ENCODE measurements around the gene MATN1. TPM values are rescaled to one million over a fixed set of nuclear protein-coding genes. Genes with fewer than 3 reads are reported as not detected.

MATN1 gene
- total RNA-seq, 2 experiments from 2014 or later: 0.28 to 0.42 TPM

- peaks cover 33% of the 10 kb centered on the region for H3K36me3 ChIP-seq (ENCODE audit: insufficient read depth, low read length)
- ChIA-PET CTCF (ENCODE audit: unreplicated experiment) (no interaction called here), POLR2A (no interaction called here)
- H3K4me1 ChIP-seq (ENCODE audit: insufficient read depth, low read length, poor library complexity, severe bottlenecking): peaks cover 39% of the 10 kb centered on the region
- BruUV-seq (replicated peaks): no TSS peak
- H4K20me1 ChIP-seq (ENCODE audit: insufficient read depth, low read length): peaks cover 4% of the 10 kb centered on the region; the same call in 1 of the 2 replicates
- H3K9me2 ChIP-seq (ENCODE audit: insufficient read depth, low read length): no peaks in the 10 kb centered on the region
- intact Hi-C loops (cut with micrococcal nuclease; ENCODE audit: unreplicated experiment): no loop called here
- no peak for DNase-seq (ENCODE audit: low spot score)
- TF ChIP-seq EZH2phosphoT487 (IDR thresholded peaks at IDR 0.05; ENCODE audit: borderline replicate concordance, low read depth, low read length) (no peak), CTCF (conservative IDR thresholded peaks at IDR 0.05; ENCODE audit: low read length) (0 out of 2 replicates have a peak, but pooled peaks have one; percentile 20)
- H3K4me2 ChIP-seq (ENCODE audit: low read length): no peak overlapping the region
- H2AFZ ChIP-seq (ENCODE audit: low read length): no peak overlapping the region
- H3K4me3 ChIP-seq (ENCODE audit: low read depth, low read length, poor library complexity, severe bottlenecking): no peak overlapping the region
- no peaks in the 10 kb centered on the region for H3K79me2 ChIP-seq (ENCODE audit: insufficient read depth, low read depth, low read length)
- H3K27ac ChIP-seq (ENCODE audit: low read depth, low read length, poor library complexity, severe bottlenecking): no peak overlapping the region
- no peaks in the 10 kb centered on the region for H3K9me3 ChIP-seq (ENCODE audit: low read length)
These were observed 14.8 kb upstream of the MATN1 start for GRCh38 chr1:30738040-30738714.

GRCh38 chr1:30737357-30738039 is 14.1 kb upstream of the MATN1 start:
- Histone ChIP-seq H3K36me3 (ENCODE audit: insufficient read depth, low read length) (peaks cover 33% of the 10 kb centered on the region), H4K20me1 (ENCODE audit: insufficient read depth, low read length) (no peaks in the 10 kb centered on the region), H3K9me2 (ENCODE audit: insufficient read depth, low read length) (no peaks in the 10 kb centered on the region), H3K4me3 (ENCODE audit: low read depth, low read length, poor library complexity, severe bottlenecking) (no peak overlapping the region), H3K4me1 (ENCODE audit: insufficient read depth, low read length, poor library complexity, severe bottlenecking) (peaks cover 35% of the 10 kb centered on the region), H3K4me2 (ENCODE audit: low read length) (no peak overlapping the region), H3K27ac (ENCODE audit: low read depth, low read length, poor library complexity, severe bottlenecking) (no peak overlapping the region), H2AFZ (ENCODE audit: low read length) (no peak overlapping the region), H3K79me2 (ENCODE audit: insufficient read depth, low read depth, low read length) (no peaks in the 10 kb centered on the region), H3K9me3 (ENCODE audit: low read length) (no peaks in the 10 kb centered on the region)
- TF ChIP-seq CTCF (conservative IDR thresholded peaks at IDR 0.05; ENCODE audit: low read length): no peak
- TF ChIP-seq EZH2phosphoT487 (IDR thresholded peaks at IDR 0.05; ENCODE audit: borderline replicate concordance, low read depth, low read length): no peak
- CTCF ChIA-PET (ENCODE audit: unreplicated experiment): no interaction called here
- intact Hi-C loops (cut with micrococcal nuclease; ENCODE audit: unreplicated experiment): no loop called here
- POLR2A ChIA-PET: interaction anchor here (0.7 kb wide), 1 partner anchor 11 kb away, joined by 3 read pairs; no protein-coding TSS in a partner anchor
- DNase-seq (ENCODE audit: low spot score): no peak
- BruUV-seq (replicated peaks): no TSS peak

Measured in OCI-LY7 (cell line).